ENCODE measurements around the gene TEAD1. TPM values are rescaled to one million over a fixed set of nuclear protein-coding genes. Genes with fewer than 3 reads are reported as not detected.

The TEAD1 gene
- total and polyA plus RNA-seq, 4 donors, result 9.1 to 38.4 (median 10.7) TPM

- H3K9ac ChIP-seq (ENCODE audit: low read depth in 1 of 2, low read length in 2 of 2), result no peak overlapping the region
- 82% methylated on average over 5 of the region's 5 CpGs for WGBS
- no peaks in the 10 kb centered on the region for H3K36me3 ChIP-seq (ENCODE audit: control insufficient read depth in 4 of 4, insufficient read depth in 3 of 4, low read depth in 1 of 4, low read length in 3 of 4)
- H3K27ac ChIP-seq (ENCODE audit: low read depth in 1 of 2, low read length in 2 of 2), result no peak overlapping the region
- no peak for DNase-seq (ENCODE audit: low spot score)
- H3K4me3 ChIP-seq (ENCODE audit: low read depth in 1 of 3, low read length in 3 of 3), result no peak overlapping the region
- no peaks in the 10 kb centered on the region for H3K9me3 ChIP-seq (ENCODE audit: control insufficient read depth in 4 of 4, low read length in 3 of 4)
- TF ChIP-seq HNF4A (conservative IDR thresholded peaks at IDR 0.05), result no peak
- no peak for TF ChIP-seq JUND (IDR thresholded peaks at IDR 0.05)
- no peaks in the 10 kb centered on the region for H3K27me3 ChIP-seq (ENCODE audit: control insufficient read depth in 4 of 4, insufficient read depth in 4 of 4, low read length in 3 of 4)
- peaks cover 0 to 11% (median 3%) of the 10 kb centered on the region in 4 donors for H3K4me1 ChIP-seq (ENCODE audit: control insufficient read depth in 4 of 4, insufficient read depth in 4 of 4, low read length in 3 of 4)
Measured at GRCh38 chr11:12727563-12728211, 53.5 kb downstream of the TEAD1 start.

- peaks cover 0 to 11% (median 3%) of the 10 kb centered on the region in 4 donors for H3K4me1 ChIP-seq (ENCODE audit: control insufficient read depth in 4 of 4, insufficient read depth in 4 of 4, low read length in 3 of 4)
- WGBS, result 88% methylated on average over 4 of the region's 4 CpGs
Measured at GRCh38 chr11:12728417-12728816, 54.2 kb downstream of the TEAD1 start.

More at GRCh38 chr11:12728417-12728816, 54.2 kb downstream of the TEAD1 start:
- no peak for TF ChIP-seq RAD21 (IDR thresholded peaks at IDR 0.05)
- TF ChIP-seq HNF4A (conservative IDR thresholded peaks at IDR 0.05), result no peak
- TF ChIP-seq RXRA (IDR thresholded peaks at IDR 0.05), result no peak
- TF ChIP-seq NR2F2 (IDR thresholded peaks at IDR 0.05), result no peak
- TF ChIP-seq CTCF (IDR thresholded peaks at IDR 0.05; ENCODE audit: low read depth, low read length, missing input control), result no peak
- TF ChIP-seq ATF3 (IDR thresholded peaks at IDR 0.05), result no peak
- TF ChIP-seq SP1 (IDR thresholded peaks at IDR 0.05), result no peak
- TF ChIP-seq, protein P1, sequence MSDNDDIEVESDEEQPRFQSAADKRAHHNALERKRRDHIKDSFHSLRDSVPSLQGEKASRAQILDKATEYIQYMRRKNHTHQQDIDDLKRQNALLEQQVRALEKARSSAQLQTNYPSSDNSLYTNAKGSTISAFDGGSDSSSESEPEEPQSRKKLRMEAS (IDR thresholded peaks at IDR 0.05), result no peak
- TF ChIP-seq JUND (IDR thresholded peaks at IDR 0.05), result no peak
- TF ChIP-seq FOXA2 (IDR thresholded peaks at IDR 0.05), result no peak
- TF ChIP-seq GABPA (IDR thresholded peaks at IDR 0.05 in 1 of 2, conservative IDR thresholded peaks at IDR 0.05 in 1 of 2), result no peak
- TF ChIP-seq, protein P2, sequence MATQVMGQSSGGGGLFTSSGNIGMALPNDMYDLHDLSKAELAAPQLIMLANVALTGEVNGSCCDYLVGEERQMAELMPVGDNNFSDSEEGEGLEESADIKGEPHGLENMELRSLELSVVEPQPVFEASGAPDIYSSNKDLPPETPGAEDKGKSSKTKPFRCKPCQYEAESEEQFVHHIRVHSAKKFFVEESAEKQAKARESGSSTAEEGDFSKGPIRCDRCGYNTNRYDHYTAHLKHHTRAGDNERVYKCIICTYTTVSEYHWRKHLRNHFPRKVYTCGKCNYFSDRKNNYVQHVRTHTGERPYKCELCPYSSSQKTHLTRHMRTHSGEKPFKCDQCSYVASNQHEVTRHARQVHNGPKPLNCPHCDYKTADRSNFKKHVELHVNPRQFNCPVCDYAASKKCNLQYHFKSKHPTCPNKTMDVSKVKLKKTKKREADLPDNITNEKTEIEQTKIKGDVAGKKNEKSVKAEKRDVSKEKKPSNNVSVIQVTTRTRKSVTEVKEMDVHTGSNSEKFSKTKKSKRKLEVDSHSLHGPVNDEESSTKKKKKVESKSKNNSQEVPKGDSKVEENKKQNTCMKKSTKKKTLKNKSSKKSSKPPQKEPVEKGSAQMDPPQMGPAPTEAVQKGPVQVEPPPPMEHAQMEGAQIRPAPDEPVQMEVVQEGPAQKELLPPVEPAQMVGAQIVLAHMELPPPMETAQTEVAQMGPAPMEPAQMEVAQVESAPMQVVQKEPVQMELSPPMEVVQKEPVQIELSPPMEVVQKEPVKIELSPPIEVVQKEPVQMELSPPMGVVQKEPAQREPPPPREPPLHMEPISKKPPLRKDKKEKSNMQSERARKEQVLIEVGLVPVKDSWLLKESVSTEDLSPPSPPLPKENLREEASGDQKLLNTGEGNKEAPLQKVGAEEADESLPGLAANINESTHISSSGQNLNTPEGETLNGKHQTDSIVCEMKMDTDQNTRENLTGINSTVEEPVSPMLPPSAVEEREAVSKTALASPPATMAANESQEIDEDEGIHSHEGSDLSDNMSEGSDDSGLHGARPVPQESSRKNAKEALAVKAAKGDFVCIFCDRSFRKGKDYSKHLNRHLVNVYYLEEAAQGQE (IDR thresholded peaks at IDR 0.05), result no peak
- TF ChIP-seq, protein P3, sequence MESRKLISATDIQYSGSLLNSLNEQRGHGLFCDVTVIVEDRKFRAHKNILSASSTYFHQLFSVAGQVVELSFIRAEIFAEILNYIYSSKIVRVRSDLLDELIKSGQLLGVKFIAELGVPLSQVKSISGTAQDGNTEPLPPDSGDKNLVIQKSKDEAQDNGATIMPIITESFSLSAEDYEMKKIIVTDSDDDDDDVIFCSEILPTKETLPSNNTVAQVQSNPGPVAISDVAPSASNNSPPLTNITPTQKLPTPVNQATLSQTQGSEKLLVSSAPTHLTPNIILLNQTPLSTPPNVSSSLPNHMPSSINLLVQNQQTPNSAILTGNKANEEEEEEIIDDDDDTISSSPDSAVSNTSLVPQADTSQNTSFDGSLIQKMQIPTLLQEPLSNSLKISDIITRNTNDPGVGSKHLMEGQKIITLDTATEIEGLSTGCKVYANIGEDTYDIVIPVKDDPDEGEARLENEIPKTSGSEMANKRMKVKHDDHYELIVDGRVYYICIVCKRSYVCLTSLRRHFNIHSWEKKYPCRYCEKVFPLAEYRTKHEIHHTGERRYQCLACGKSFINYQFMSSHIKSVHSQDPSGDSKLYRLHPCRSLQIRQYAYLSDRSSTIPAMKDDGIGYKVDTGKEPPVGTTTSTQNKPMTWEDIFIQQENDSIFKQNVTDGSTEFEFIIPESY (IDR thresholded peaks at IDR 0.05), result no peak
- Histone ChIP-seq H3K9ac (ENCODE audit: low read depth in 1 of 2, low read length in 2 of 2) (no peak overlapping the region), H3K27me3 (ENCODE audit: control insufficient read depth in 4 of 4, insufficient read depth in 4 of 4, low read length in 3 of 4) (no peaks in the 10 kb centered on the region), H3K9me3 (ENCODE audit: control insufficient read depth in 4 of 4, low read length in 3 of 4) (no peaks in the 10 kb centered on the region), H3K36me3 (ENCODE audit: control insufficient read depth in 4 of 4, insufficient read depth in 3 of 4, low read depth in 1 of 4, low read length in 3 of 4) (no peaks in the 10 kb centered on the region), H3K27ac (ENCODE audit: low read depth in 1 of 2, low read length in 2 of 2) (no peak overlapping the region), H3K4me3 (ENCODE audit: low read depth in 1 of 3, low read length in 3 of 3) (no peak overlapping the region)
- DNase-seq (ENCODE audit: low spot score), result no peak

Measured in liver (tissue), 9 donors.